GM18505 (cell line): Measurements from ENCODE around the gene USP13.

Experiments
- ATAC-seq: cut with Tn5 transposase; IDR thresholded peaks from one replicate; pipeline ENCODE4 v1.9.1; 2021; ENCODE audit not compliant: unreplicated experiment
- POLR2A ChIP-seq: IDR thresholded peaks from 4 replicates; pipeline ENCODE4 v1.6.1; 2011; ENCODE audit warnings: borderline replicate concordance; ENCODE audit not compliant: insufficient read depth, insufficient read length; ENCODE audit errors: extremely low read depth

Gene USP13

DNA sequence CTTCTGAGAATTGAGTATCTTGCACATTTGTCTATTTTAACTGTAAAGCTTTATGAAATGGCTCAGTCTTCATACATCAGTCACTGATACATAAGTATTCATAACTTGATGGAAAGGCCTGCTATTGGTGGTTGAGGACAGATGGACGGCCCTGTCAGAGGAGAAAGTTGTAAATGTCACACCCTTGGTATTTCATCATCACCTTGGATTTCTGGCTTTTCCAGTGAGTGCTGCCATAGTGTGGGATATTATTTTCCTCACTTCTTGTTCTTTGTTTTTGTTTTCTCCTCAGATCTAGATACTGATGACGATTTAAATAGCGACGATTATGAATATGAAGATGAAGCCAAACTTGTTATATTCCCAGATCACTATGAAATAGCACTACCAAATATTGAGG lies 47.9 kb downstream of the USP13 start:
- no peak for TF ChIP-seq POLR2A
- ATAC-seq = no peak

DNA sequence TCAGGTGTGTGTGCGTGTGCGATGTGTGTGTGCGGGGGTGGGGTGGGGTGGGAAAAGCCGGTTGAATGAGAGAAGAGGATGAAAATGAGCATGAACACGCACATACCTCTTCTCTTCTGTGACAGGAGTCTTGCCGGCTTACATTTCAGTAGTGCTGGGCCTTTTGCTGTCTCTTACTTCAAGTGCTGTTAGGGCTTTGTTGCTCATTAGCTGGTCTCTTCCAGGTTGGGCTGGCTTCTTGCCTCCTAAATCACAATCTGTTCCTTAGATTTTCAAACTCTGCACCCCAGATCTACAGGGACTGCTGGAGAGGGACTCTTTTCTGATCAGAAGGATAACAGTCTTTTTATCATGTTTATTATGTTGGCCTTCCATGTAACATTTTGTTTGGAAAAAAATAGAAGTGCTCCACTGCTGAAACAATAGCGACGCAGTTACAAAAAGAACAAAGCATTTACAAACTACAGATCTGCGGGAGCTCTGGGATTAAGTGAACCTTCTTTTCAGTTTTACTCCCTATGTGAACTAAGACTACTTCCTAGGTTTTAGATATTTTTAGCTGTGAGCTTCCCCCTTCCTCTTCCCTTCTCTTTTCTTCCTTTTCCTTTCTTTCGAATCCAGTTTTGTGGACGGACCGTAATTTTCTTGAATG lies 48.5 kb downstream of the USP13 start:
- no peak for ATAC-seq
- TF ChIP-seq POLR2A = no peak

GRCh38 chr3:179702271-179702947 lies 49.6 kb downstream of the USP13 start:
- no peak for ATAC-seq
- no peak for TF ChIP-seq POLR2A

- no peak for ATAC-seq
- no peak for TF ChIP-seq POLR2A
Observed at GRCh38 chr3:179703816-179704215, 51.0 kb downstream of the USP13 start.

DNA sequence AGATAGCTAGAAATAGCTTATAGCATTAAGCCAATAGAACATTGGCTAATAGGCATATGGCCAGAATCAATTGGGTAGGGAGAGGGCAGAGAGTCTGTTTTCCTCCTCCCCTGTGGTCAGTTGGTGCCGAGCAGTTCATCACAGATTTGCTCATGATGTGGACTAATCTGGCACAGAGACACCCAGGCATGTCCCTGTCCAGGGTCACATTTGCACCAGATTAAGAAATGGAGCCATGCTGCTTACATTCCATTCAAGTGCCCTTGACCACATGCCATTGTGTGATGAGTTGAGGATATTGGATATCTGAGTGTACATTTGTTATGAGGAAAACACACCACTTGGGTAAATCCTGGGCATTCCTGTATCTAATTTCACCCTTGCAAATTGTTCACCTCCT lies 53.4 kb downstream of the USP13 start:
- no peak for ATAC-seq
- no peak for TF ChIP-seq POLR2A

GRCh38 chr3:179710079-179710478 lies 57.2 kb downstream of the USP13 start:
- no peak for ATAC-seq

GRCh38 chr3:179713643-179714090 lies 60.8 kb downstream of the USP13 start:
- no peak for ATAC-seq
- TF ChIP-seq POLR2A = no peak

More at GRCh38 chr3:179710079-179710478, 57.2 kb downstream of the USP13 start:
- no peak for TF ChIP-seq POLR2A

DNA sequence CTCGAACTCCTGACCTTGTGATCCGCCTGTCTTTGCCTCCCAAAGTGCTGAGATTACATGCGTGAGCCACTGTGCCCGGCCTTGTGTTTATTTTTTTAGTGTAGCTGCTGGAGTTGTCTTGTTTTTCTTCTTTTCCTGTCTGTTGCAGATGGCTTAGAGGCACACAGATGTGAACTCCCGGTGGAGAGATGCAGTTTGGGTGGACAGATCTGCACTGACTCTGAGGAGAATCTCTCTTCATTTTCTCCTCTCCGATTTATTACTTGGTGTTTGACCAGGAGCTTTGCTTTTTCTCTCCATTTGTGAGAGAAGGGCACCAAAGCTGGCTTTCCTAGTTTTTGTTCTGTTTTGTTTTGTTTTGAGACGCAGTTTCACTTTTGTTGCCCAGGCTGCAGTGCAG lies 62.7 kb downstream of the USP13 start:
- TF ChIP-seq POLR2A = no peak
- no peak for ATAC-seq

DNA sequence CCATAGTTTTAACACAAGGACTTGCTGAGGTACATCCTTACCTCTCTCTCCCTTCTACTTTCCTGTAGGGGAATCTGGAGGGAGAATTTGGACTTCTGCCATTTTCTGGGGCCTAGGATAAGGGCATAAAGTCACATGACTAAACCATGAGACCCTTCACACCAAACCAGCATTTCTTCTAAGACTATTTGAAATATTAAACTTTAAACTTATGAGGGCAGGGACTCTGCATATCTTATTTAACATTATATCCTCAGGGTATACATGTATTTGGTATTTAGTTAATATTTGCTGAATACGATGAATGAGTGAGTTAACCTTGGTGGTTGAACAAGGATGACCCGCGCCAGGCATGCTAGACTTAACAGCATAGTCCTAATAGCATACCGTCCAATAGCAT lies 63.4 kb downstream of the USP13 start:
- no peak for TF ChIP-seq POLR2A
- no peak for ATAC-seq

GRCh38 chr3:179716811-179717210 lies 64.0 kb downstream of the USP13 start:
- TF ChIP-seq POLR2A = no peak
- ATAC-seq = no peak

DNA sequence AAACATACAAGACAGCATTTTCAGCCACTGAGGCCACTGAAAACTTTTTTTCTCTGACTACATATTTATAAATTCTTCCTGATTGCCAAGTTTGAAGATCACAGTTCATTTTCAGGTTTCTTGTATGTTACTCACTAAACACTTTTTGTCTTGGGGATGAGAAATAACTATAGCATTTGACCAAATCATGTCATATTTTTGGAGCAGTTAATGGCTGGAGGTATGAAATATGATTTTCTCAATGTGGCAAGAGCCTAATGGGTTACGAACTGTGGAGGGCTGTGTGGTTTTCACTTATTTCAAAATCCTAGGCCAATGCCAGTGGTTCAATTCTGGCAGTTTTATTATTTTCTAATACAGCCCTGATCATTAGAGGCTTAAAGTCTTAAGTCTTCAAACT lies 64.4 kb downstream of the USP13 start:
- no peak for TF ChIP-seq POLR2A
- no peak for ATAC-seq

GRCh38 chr3:179719048-179719734 lies 66.4 kb downstream of the USP13 start:
- no peak for ATAC-seq
- TF ChIP-seq POLR2A = no peak

DNA sequence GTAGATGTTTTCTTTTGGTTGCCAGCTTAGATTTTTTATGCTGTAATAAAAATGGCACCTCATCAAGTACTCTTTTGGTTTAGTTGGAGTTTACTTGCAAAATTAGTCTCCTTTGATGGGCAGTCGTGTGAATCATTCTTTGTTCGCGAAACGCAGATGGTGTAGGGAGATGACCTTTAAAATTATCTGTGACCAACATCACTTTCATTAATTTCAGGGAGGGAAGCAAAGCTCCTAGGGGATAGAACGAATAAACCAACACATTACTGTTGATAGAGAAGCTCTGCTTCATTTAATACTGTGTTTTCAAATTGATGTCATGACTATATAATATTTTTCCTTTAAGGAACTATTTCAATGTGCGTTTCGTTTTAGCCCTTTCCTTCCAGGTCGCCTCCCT lies 67.4 kb downstream of the USP13 start:
- TF ChIP-seq POLR2A = no peak
- no peak for ATAC-seq

DNA sequence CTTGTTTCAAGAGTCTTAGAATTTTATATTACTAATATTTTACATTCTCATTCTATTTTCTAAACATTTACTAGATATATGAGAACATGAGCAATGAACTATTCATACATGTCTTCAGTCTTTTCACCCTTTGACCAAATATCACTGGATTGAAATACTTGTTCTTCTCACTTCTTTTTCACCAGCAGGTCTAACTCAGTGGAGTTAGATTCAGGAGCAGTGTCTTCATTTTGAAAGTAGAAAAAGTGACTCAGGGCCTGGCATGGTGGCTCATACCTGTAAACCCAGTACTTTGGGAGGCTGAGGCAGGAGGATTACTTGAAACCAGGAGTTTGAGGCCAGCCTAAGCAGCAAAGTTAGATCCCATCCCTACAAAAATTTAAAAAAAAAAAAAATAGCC lies 70.8 kb downstream of the USP13 start:
- no peak for ATAC-seq
- no peak for TF ChIP-seq POLR2A

DNA sequence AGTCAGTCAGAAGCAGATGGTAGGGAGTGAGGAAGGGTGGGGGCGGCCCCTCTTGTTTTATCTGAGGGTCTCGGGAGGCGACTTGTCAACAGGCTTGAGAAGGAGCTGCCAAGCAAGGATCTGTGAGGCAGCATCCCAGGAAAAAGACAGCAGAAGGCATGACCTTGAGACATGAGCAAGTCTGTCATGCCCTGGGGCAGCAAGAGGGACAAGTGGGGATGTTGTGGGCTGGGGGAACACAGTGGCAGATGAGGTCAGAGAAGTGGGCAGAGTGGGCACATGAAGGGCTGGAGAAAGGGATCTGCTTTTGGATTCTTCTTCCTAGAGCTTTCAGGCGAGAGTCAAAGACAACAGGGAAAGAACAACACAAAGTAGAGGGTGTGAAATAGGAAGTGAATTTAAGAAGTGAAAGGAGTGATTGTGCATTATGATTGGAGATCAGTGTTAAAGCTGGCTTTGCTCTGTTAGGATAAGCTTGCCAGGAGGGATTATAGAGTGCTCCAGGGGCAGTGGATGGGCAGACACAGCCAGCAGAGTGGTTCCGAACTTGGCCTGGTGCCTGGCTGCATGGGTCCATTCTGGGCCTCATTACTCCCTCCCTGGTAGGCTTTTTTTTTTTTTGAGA lies 73.3 kb downstream of the USP13 start:
- no peak for TF ChIP-seq POLR2A
- no peak for ATAC-seq
